ENCODE results near the gene DPF3. TPM values are rescaled to one million over a fixed set of nuclear protein-coding genes. Genes with fewer than 3 reads are reported as not detected.

DPF3 gene
- total and polyA plus RNA-seq, 2 donors from 2014 or later, result 2.3 to 2.8 TPM

GRCh38 chr14:72909163-72909562, 15.3 kb upstream of the DPF3 start:
- TF ChIP-seq CTCF (IDR thresholded peaks at IDR 0.05; ENCODE audit: borderline replicate concordance, extremely low read depth, insufficient read depth), result no peak
- intact Hi-C loops (cut with DNase I), result no loop called here
- Histone ChIP-seq H3K4me1 (ENCODE audit: control insufficient read depth in 2 of 3, insufficient read depth in 2 of 3, low read depth in 1 of 3, low read length in 3 of 3) (peaks cover 0 to 8% (median 0%) of the 10 kb centered on the region in 3 donors), H3K27ac (ENCODE audit: low read depth in 2 of 2, low read length in 2 of 2) (no peak overlapping the region), H3K36me3 (ENCODE audit: control insufficient read depth in 2 of 3, insufficient read depth in 3 of 3, low read length in 3 of 3) (no peaks in the 10 kb centered on the region), H3K9ac (ENCODE audit: low read length in 3 of 3) (no peak overlapping the region), H3K27me3 (ENCODE audit: control insufficient read depth, insufficient read depth, low read length) (no peaks in the 10 kb centered on the region), H3K4me3 (ENCODE audit: low read length in 3 of 3) (no peak overlapping the region), H3K9me3 (ENCODE audit: control insufficient read depth in 2 of 3, insufficient read depth in 1 of 3, low read length in 3 of 3) (no peaks in the 10 kb centered on the region)
- no peak for FAIRE-seq
- no peak for DNase-seq

GRCh38 chr14:72907886-72908285, 14.0 kb upstream of the DPF3 start:
- no peak overlapping the region for H3K27ac ChIP-seq (ENCODE audit: low read depth in 2 of 2, low read length in 2 of 2)
- no peak for FAIRE-seq
- H3K9ac ChIP-seq (ENCODE audit: low read length in 3 of 3), result no peak overlapping the region
- H3K9me3 ChIP-seq (ENCODE audit: control insufficient read depth in 2 of 3, insufficient read depth in 1 of 3, low read length in 3 of 3), result no peaks in the 10 kb centered on the region
- H3K36me3 ChIP-seq (ENCODE audit: control insufficient read depth in 2 of 3, insufficient read depth in 3 of 3, low read length in 3 of 3), result no peaks in the 10 kb centered on the region
- no peak overlapping the region for H3K4me3 ChIP-seq (ENCODE audit: low read length in 3 of 3)
- intact Hi-C loops (cut with DNase I), result no loop called here
- no peak for DNase-seq
- no peaks in the 10 kb centered on the region for H3K27me3 ChIP-seq (ENCODE audit: control insufficient read depth, insufficient read depth, low read length)
- H3K4me1 ChIP-seq (ENCODE audit: control insufficient read depth in 2 of 3, insufficient read depth in 2 of 3, low read depth in 1 of 3, low read length in 3 of 3), result peaks cover 0 to 8% (median 0%) of the 10 kb centered on the region in 3 donors
- TF ChIP-seq CTCF (IDR thresholded peaks at IDR 0.05; ENCODE audit: borderline replicate concordance, extremely low read depth, insufficient read depth), result no peak

GRCh38 chr14:72906879-72907278, 13.0 kb upstream of the DPF3 start:
- FAIRE-seq (no peak), DNase-seq (no peak)
- no peaks in the 10 kb centered on the region for H3K27me3 ChIP-seq (ENCODE audit: control insufficient read depth, insufficient read depth, low read length)
- H3K4me1 ChIP-seq (ENCODE audit: control insufficient read depth in 2 of 3, insufficient read depth in 2 of 3, low read depth in 1 of 3, low read length in 3 of 3), result peaks cover 0 to 8% (median 0%) of the 10 kb centered on the region in 3 donors
- intact Hi-C loops (cut with DNase I), result no loop called here
- no peak overlapping the region for H3K4me3 ChIP-seq (ENCODE audit: low read length in 3 of 3)
- no peak for TF ChIP-seq CTCF (IDR thresholded peaks at IDR 0.05; ENCODE audit: borderline replicate concordance, extremely low read depth, insufficient read depth)
- no peak overlapping the region for H3K9ac ChIP-seq (ENCODE audit: low read length in 3 of 3)
- H3K27ac ChIP-seq (ENCODE audit: low read depth in 2 of 2, low read length in 2 of 2), result no peak overlapping the region
- H3K36me3 ChIP-seq (ENCODE audit: control insufficient read depth in 2 of 3, insufficient read depth in 3 of 3, low read length in 3 of 3), result no peaks in the 10 kb centered on the region
- no peaks in the 10 kb centered on the region for H3K9me3 ChIP-seq (ENCODE audit: control insufficient read depth in 2 of 3, insufficient read depth in 1 of 3, low read length in 3 of 3)

- no peak for TF ChIP-seq CTCF (IDR thresholded peaks at IDR 0.05; ENCODE audit: borderline replicate concordance, extremely low read depth, insufficient read depth)
- H3K4me3 ChIP-seq (ENCODE audit: low read length in 3 of 3), result no peak overlapping the region
- H3K4me1 ChIP-seq (ENCODE audit: control insufficient read depth in 2 of 3, insufficient read depth in 2 of 3, low read depth in 1 of 3, low read length in 3 of 3), result peaks cover 0 to 8% (median 0%) of the 10 kb centered on the region in 3 donors
- no peaks in the 10 kb centered on the region for H3K27me3 ChIP-seq (ENCODE audit: control insufficient read depth, insufficient read depth, low read length)
- no peak overlapping the region for H3K9ac ChIP-seq (ENCODE audit: low read length in 3 of 3)
- no peaks in the 10 kb centered on the region for H3K9me3 ChIP-seq (ENCODE audit: control insufficient read depth in 2 of 3, insufficient read depth in 1 of 3, low read length in 3 of 3)
- FAIRE-seq (no peak), DNase-seq (no peak)
- no peak overlapping the region for H3K27ac ChIP-seq (ENCODE audit: low read depth in 2 of 2, low read length in 2 of 2)
- no peaks in the 10 kb centered on the region for H3K36me3 ChIP-seq (ENCODE audit: control insufficient read depth in 2 of 3, insufficient read depth in 3 of 3, low read length in 3 of 3)
- intact Hi-C loops (cut with DNase I), result no loop called here
Observed at GRCh38 chr14:72906316-72906715, 12.4 kb upstream of the DPF3 start.
